ENCODE measurements around the gene NTM. TPM values are rescaled to one million over a fixed set of nuclear protein-coding genes. Genes with fewer than 3 reads are reported as not detected.

Gene NTM
- total RNA-seq, 1 experiment from 2014 or later = 16.4 TPM

- Mint-ChIP-seq H3K4me1 (peaks cover 48% of the 10 kb centered on the region), H3K27ac (no peak overlapping the region), H3K9me3 (no peaks in the 10 kb centered on the region), H3K36me3 (no peaks in the 10 kb centered on the region), H3K27me3 (ENCODE audit: low read depth) (no peaks in the 10 kb centered on the region), H3K4me3 (no peak overlapping the region)
- CTCF ChIA-PET = interaction anchor here (0.7 to 5.3 kb wide), 22 partner anchors 10 to 556 kb away, joined by 3 to 114 read pairs (median 10); no protein-coding TSS in a partner anchor
- ATAC-seq (no peak), DNase-seq (ENCODE audit: low spot score) (no peak)
- no peak for TF ChIP-seq ZNF532 (CRISPR knock-in tag; IDR thresholded peaks at IDR 0.05; ENCODE audit: borderline replicate concordance)
- no peak for TF ChIP-seq ZMAT4 (CRISPR knock-in tag; IDR thresholded peaks at IDR 0.05)
- TF ChIP-seq ZNF281 (CRISPR knock-in tag; IDR thresholded peaks at IDR 0.05) = no peak
- no peak for TF ChIP-seq ZNF232 (CRISPR knock-in tag; IDR thresholded peaks at IDR 0.05)
- no peak for TF ChIP-seq TP53 (CRISPR knock-in tag; IDR thresholded peaks at IDR 0.05)
- TF ChIP-seq NR3C1 (CRISPR knock-in tag; conservative IDR thresholded peaks at IDR 0.05; ENCODE audit: low read depth) = no peak
- no peak for TF ChIP-seq NFATC4 (CRISPR knock-in tag; IDR thresholded peaks at IDR 0.05)
- TF ChIP-seq ZNF512 (CRISPR knock-in tag; IDR thresholded peaks at IDR 0.05; ENCODE audit: borderline replicate concordance) = no peak
- no peak for TF ChIP-seq E2F5 (CRISPR knock-in tag; IDR thresholded peaks at IDR 0.05)
- TF ChIP-seq CBFB (CRISPR knock-in tag; IDR thresholded peaks at IDR 0.05; ENCODE audit: low read depth) = no peak
- TF ChIP-seq MLX (CRISPR knock-in tag; IDR thresholded peaks at IDR 0.05) = no peak
- no peak for TF ChIP-seq GRHL2 (CRISPR knock-in tag; IDR thresholded peaks at IDR 0.05; ENCODE audit: insufficient replicate concordance, severe bottlenecking)
- no peak for TF ChIP-seq ZNF416 (CRISPR knock-in tag; IDR thresholded peaks at IDR 0.05)
- no peak for TF ChIP-seq GTF2I (CRISPR knock-in tag; conservative IDR thresholded peaks at IDR 0.05)
- TF ChIP-seq PRDM15 (CRISPR knock-in tag; IDR thresholded peaks at IDR 0.05) = no peak
- TF ChIP-seq RORB (CRISPR knock-in tag; IDR thresholded peaks at IDR 0.05) = no peak
- TF ChIP-seq IRF2 (CRISPR knock-in tag; IDR thresholded peaks at IDR 0.05; ENCODE audit: borderline replicate concordance, low read depth) = no peak
- POLR2A ChIA-PET = interaction anchor here (0.6 kb wide), 1 partner anchor 1527 kb away, joined by 3 read pairs; no protein-coding TSS in a partner anchor
These were observed 210.6 kb downstream of the NTM start for GRCh38 chr11:131581046-131581445.
